ENCODE data around the gene EPGN. TPM values are rescaled to one million over a fixed set of nuclear protein-coding genes. Genes with fewer than 3 reads are reported as not detected.
"Not testable (repeated sequence)": the region's sequence is repeated elsewhere in the genome, so short reads cannot be mapped to it uniquely, and the experiment has no call there.

Gene EPGN
- total RNA-seq, 1 experiment from 2014 or later, result not detected

DNA sequence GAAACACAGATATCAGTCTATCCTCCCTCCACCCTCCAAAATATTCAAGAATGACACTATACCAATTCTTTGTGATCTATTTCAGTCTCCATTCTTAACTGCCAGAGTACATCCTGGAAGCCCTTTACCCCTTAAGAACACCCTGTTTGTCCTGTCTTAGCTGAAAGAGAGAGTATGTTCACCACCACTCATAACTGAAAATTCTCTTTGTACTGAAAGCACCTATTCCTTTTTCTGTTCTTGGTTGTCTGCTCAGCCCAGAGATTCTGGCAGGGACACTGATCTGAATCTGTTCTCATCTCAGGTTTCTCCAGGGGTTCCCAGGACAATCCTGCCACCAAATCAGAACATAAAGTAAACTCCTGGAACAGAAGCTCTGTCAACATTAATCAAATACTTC, 31.2 kb downstream of the EPGN start:
- no peak for DNase-seq (ENCODE audit: low spot score)

DNA sequence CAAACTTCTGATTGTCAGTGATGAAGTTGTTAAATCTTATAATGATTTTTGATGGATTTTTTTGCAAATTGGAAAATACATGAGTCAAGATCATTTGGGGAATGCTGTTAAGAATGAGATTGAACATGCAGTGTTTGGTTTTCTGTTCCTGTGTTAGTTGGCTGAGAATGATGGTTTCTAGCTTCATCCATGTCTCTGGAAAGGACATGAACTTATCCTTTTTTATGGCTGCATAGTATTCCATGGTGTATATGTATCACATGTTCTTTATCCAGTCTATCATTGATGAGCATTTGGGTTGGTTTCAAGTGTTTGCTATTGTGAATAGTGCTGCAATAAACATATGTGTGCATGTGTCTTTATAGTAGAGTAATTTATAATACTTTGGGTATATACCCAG, 32.2 kb downstream of the EPGN start:
- DNase-seq (ENCODE audit: low spot score), result not testable (repeated sequence)

DNA sequence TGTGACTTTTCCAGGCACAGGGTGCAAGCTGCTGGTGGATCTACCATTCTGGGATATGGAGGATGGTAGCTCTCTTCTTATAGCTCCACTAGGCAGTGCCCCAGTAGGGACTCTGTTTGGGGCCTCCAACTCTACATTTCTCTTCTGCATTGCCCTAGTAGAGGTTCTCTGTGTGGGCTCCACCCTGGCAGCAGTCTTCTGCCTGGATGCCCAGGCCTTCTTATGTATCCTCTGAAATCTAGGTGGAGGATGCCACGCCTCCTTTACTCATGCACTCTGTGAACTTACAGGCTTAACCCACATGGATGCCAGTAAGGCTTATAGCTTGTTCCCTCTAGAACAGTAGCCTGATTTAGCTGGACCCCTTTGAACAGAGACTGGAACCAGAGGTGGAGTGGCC, 35.8 kb downstream of the EPGN start:
- DNase-seq (ENCODE audit: low spot score), result no peak

DNA sequence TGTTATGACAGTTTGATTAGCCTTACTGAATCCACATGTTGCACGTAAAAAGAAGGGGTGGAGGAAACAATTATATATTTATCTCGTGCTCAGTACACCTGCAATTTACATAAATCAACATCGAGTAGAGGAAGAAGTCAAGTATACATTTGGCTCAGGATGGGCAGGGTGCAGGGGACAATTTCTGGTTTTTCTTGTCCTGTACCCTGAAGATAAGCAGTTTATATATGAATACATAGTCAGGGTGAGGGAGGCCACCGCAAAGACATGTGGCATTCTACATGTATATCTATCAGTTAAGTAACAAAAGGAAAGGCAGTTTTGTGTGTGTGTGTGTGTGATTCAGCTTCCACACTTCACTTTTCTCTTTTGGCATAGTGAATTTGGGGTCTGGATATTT, 45.6 kb downstream of the EPGN start:
- DNase-seq (ENCODE audit: low spot score), result no peak

DNA sequence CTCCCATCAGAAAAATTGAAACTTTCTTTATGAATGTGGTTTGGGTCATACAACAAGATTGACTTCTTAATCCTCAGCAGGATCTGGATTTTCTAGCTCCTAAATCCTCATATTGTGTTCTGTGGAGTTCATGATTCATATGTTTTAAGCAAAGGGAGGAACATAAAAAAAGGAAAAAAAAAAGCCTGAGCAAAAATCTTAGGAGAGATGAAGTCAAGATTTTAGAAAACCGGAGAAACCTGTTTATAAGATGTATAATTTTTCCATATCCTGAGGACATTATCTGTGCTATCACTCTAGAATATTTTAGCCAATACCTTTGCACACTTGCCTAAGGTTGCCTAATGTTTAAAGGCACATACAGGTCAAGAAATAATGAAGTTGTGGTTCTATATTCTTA, 49.7 kb downstream of the EPGN start:
- no peak for DNase-seq (ENCODE audit: low spot score)

DNA sequence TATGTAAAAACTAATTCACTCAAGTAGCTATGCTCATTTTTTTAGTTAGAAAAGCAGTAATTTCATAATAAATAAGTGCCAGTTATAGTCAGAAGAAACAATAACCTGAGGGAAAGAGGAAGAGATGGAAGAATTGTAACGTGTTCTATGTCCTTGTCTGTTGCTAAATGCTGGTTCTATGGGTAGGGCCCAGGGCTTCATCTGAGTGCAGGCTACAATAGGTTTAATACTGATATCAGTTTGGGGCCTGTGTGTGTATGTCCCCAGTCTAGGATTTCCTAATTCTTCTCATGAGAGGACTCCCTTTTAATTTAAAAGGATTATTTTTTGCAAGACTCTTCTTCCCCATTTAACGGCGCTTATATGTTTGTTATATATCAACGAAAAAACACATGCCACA, 53.4 kb downstream of the EPGN start:
- DNase-seq (ENCODE audit: low spot score), result no peak

DNA sequence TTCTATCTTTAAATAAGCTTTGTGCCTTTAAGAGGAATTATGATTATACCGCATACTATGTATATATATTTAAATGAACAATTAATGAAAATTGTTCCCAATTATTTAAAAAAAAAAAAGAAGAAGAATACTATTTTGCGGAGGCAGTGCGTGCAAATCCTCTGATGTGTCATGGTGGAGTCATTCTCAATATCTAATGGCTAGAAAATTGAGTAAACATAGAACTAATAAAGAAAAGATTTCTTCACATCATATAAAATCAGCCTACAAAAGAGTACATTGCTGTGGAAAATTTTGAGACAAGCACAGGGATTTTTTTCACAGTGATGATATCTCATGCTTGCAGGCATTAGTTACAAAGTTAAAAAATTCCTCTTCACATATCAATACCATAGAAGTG, 54.1 kb downstream of the EPGN start:
- DNase-seq (ENCODE audit: low spot score), result no peak

DNA sequence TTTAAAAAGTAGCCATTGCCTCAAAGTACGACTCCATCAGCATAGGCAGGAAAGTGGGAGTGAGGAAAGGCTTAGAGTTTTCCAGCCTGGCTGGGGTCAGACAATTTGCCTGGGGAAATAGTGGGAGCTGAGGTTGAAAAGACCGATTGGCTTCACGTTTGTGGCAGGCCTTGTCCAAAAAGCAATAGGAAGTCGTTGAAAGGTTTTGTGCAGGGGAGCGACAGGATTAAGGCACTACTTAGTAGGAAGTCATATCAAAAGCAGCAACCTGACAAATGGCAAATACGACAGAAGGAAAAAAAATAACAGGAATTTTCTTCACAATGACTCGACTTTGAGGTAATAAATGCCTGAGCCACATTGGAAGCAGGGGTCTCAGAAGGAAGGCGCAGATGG, 56.0 kb downstream of the EPGN start:
- no peak for DNase-seq (ENCODE audit: low spot score)

DNA sequence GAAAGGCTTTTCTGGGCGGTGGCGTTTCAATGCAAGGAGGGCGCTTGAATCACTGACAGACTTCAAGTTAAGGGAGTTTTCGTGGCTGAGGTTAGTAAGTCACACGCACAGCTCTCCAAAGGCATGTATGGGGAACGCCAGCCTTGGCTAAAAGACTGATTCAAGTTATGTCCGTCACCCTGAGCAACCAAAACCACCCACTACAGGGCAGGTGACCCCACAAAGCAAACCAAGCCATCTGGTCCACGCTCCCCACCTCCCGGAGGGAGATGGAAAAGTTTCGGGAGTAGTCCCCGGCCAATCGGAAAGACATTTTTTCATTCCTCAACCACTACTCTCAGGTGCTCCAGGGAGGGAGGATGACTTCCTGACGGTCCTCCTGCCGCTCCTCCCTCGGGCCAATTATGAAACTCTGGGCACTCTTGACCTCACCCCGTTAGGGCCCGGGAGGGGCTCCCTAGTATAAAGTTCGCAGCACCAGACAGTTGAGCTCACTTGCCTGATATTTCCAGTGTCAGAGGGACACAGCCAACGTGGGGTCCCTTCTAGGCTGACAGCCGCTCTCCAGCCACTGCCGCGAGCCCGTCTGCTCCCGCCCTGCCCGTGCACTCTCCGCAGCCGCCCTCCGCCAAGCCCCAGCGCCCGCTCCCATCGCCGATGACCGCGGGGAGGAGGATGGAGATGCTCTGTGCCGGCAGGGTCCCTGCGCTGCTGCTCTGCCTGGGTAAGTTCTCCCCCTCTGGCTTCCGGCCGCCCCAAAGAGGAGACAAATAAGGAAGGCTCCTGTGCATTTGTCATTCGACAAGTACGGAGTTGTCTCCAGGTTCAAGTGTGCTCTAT, 56.6 kb downstream of the EPGN start, which contains the start of gene EREG:
EREG (plus strand) TSS at position 494 of the 840 bp plus-strand sequence; CDS start at position 658, 164 bp downstream.
- no peak for DNase-seq (ENCODE audit: low spot score)

DNA sequence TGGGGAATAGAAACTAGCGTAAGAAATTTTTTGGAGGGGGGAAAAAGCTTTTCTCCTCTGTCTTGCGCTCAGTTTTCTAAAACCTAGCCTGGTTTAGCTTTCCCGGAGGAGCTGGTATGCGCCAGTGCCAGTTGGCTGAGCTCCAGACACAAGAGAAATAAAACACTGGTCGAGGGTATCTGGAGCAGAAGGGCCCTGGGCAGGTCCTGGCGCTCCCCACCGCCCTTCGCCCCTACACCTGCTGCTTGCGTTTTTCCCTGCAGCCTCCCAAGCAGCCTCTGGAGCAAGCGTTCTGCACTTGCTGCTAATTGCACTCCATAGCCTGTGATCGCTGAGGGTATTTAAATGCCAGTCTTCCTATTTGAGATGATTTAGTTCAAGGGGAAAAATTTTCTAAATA, 57.5 kb downstream of the EPGN start:
- no peak for DNase-seq (ENCODE audit: low spot score)

Other genes starting within 250 kb of the EPGN start
- not detected in 2 replicates for gene CXCL2, start 209.3 kb upstream of the EPGN start, total RNA-seq (2014; rRNA removed; shearing (Covaris generic))
- 7.1 and 8.9 TPM in 2 replicates for gene MTHFD2L, start 150.4 kb upstream of the EPGN start, total RNA-seq (2014; rRNA removed; shearing (Covaris generic))
- gene EREG, start 56.7 kb downstream of the EPGN start, total RNA-seq (2014; rRNA removed; shearing (Covaris generic)), result 0.02 TPM in 1 of 2 replicates, not detected in the other
- gene AREG, start 136.7 kb downstream of the EPGN start, total RNA-seq (2014; rRNA removed; shearing (Covaris generic)), result not detected in 2 replicates